Inflammatory macrophage treated with lipopolysaccharide for 1 hour (primary cell): Measurements from ENCODE around the gene USP17L13.
"Not testable (repeated sequence)": the region's sequence is repeated elsewhere in the genome, so short reads cannot be mapped to it uniquely, and the experiment has no call there.

Experiments used
- DNase-seq, 2 donors: peaks; one replicate each; pipeline ENCODE4 v3.0.0-alpha.2; 2020 to 2022

USP17L13 gene, protein sequence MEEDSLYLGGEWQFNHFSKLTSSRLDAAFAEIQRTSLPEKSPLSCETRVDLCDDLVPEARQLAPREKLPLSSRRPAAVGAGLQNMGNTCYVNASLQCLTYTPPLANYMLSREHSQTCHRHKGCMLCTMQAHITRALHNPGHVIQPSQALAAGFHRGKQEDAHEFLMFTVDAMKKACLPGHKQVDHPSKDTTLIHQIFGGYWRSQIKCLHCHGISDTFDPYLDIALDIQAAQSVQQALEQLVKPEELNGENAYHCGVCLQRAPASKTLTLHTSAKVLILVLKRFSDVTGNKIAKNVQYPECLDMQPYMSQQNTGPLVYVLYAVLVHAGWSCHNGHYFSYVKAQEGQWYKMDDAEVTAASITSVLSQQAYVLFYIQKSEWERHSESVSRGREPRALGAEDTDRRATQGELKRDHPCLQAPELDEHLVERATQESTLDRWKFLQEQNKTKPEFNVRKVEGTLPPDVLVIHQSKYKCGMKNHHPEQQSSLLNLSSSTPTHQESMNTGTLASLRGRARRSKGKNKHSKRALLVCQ

DNA sequence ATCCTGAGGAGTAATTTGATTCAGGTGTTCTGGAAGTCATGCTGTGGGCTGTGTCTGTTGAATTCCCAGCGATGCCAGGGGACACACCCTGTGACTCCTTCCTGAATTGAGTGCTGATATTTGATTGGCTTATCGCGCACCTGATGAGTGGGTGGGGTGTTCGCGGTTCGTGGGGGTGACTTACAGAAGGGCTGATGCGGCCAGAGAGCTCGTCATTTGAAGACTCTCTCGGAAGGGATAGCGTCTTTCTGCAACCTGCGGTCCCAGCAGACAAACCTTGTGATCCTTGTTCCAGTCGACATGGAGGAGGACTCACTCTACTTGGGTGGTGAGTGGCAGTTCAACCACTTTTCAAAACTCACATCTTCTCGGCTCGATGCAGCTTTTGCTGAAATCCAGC lies at the start of gene USP17L13:
Gene USP17L13, plus strand, starts transcription at position 301 of the 400 bp plus-strand sequence. Its CDS starts 0 bp downstream, at position 301.
- DNase-seq: not testable (repeated sequence)

- DNase-seq: not testable (repeated sequence)
Observed at GRCh38 chr4:9210357-9210756, 14.3 kb upstream of the USP17L13 start, which contains the start of gene USP17L10. Gene USP17L10 (plus strand): TSS chr4:9210657. CDS start chr4:9210657, 0 bp downstream.

DNA sequence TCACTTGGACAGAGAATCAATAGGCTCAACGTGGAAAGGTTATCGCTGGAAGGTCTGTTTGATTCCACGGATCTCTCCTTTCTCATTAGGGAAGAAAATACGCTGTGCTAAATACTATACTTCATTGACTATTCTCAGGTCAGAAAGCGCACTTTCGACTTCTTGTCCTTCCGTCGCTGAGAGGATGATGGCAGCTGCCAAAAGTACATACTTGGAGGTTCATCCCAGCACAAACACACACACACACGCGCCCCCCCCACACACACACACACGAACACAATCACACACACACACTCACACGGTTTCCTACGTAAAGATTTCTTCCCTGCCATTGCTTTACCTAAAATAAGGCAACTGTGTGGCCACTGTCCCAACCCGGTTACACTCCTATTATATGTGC lies 10.0 kb upstream of the USP17L13 start:
- not testable (repeated sequence) for DNase-seq

- not testable (repeated sequence) for DNase-seq
Observed at GRCh38 chr4:9215105-9215504, 9.6 kb upstream of the USP17L13 start, which contains the start of gene USP17L11. Gene USP17L11 (plus strand): TSS chr4:9215405. CDS start chr4:9215405, 0 bp downstream.

GRCh38 chr4:9219852-9220251 lies 4.8 kb upstream of the USP17L13 start, which contains the start of gene USP17L12:
Gene USP17L12 (plus strand): TSS chr4:9220152. CDS start chr4:9220152, 0 bp downstream.
- not testable (repeated sequence) for DNase-seq

- DNase-seq: not testable (repeated sequence)
Observed at GRCh38 chr4:9230249-9230648, 5.6 kb downstream of the USP17L13 start.

DNA sequence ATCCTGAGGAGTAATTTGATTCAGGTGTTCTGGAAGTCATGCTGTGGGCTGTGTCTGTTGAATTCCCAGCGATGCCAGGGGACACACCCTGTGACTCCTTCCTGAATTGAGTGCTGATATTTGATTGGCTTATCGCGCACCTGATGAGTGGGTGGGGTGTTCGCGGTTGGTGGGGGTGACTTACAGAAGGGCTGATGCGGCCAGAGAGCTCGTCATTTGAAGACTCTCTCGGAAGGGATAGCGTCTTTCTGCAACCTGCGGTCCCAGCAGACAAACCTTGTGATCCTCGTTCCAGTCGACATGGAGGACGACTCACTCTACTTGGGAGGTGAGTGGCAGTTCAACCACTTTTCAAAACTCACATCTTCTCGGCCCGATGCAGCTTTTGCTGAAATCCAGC lies 9.4 kb downstream of the USP17L13 start, which contains the start of gene USP17L15:
Gene USP17L15, plus strand, starts transcription at position 301 of the 400 bp plus-strand sequence. Its CDS starts 0 bp downstream, at position 301.
- not testable (repeated sequence) for DNase-seq

- DNase-seq: not testable (repeated sequence)
Observed at GRCh38 chr4:9238461-9238860, 13.8 kb downstream of the USP17L13 start.

GRCh38 chr4:9243579-9243978 lies 18.9 kb downstream of the USP17L13 start, which contains the start of gene USP17L17:
Gene USP17L17 (plus strand): TSS chr4:9243879. CDS start chr4:9243879, 0 bp downstream.
- not testable (repeated sequence) for DNase-seq

DNA sequence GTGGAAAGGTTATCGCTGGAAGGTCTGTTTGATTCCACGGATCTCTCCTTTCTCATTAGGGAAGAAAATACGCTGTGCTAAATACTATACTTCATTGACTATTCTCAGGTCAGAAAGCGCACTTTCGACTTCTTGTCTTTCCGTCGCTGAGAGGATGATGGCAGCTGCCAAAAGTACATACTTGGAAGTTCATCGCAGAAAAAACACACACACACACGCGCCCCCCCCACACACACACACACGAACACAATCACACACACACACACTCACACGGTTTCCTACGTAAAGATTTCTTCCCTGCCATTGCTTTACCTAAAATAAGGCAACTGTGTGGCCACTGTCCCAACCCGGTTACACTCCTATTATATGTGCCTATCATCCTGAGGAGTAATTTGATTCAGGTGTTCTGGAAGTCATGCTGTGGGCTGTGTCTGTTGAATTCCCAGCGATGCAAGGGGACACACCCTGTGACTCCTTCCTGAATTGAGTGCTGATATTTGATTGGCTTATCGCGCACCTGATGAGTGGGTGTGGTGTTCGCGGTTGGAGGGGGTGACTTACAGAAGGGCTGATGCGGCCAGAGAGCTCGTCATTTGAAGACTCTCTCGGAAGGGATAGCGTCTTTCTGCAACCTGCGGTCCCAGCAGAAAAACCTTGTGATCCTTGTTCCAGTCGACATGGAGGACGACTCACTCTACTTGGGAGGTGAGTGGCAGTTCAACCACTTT lies 23.4 kb downstream of the USP17L13 start, which contains the start of gene USP17L18:
Gene USP17L18, plus strand, starts transcription at position 678 of the 728 bp plus-strand sequence. Its CDS starts 0 bp downstream, at position 678.
- DNase-seq: not testable (repeated sequence)

- not testable (repeated sequence) for DNase-seq
Observed at GRCh38 chr4:9253078-9253477, 28.4 kb downstream of the USP17L13 start, which contains the start of gene USP17L19. Gene USP17L19 (plus strand): TSS chr4:9253378. CDS start chr4:9253378, 0 bp downstream.

- not testable (repeated sequence) for DNase-seq
Observed at GRCh38 chr4:9257824-9258223, 33.1 kb downstream of the USP17L13 start, which contains the start of gene USP17L20. Gene USP17L20 (plus strand): TSS chr4:9258124. CDS start chr4:9258124, 0 bp downstream.

DNA sequence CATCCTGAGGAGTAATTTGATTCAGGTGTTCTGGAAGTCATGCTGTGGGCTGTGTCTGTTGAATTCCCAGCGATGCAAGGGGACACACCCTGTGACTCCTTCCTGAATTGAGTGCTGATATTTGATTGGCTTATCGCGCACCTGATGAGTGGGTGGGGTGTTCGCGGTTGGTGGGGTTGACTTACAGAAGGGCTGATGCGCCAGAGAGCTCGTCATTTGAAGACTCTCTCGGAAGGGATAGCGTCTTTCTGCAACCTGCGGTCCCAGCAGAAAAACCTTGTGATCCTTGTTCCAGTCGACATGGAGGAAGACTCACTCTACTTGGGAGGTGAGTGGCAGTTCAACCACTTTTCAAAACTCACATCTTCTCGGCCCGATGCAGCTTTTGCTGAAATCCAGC lies 37.9 kb downstream of the USP17L13 start, which contains the start of gene USP17L21:
Gene USP17L21, plus strand, starts transcription at position 301 of the 400 bp plus-strand sequence. Its CDS starts 0 bp downstream, at position 301.
- DNase-seq: not testable (repeated sequence)

- DNase-seq: not testable (repeated sequence)
Observed at GRCh38 chr4:9267319-9267718, 42.6 kb downstream of the USP17L13 start, which contains the start of gene USP17L22. Gene USP17L22 (plus strand): TSS chr4:9267619. CDS start chr4:9267619, 0 bp downstream.

GRCh38 chr4:9271719-9272118 lies 47.0 kb downstream of the USP17L13 start:
- not testable (repeated sequence) for DNase-seq
